AG04449 (cell line): Measurements from ENCODE around the gene PDGFB.

ENCODE experiments used
- CTCF ChIA-PET: fragments of 350-600 bp; formaldehyde crosslinking; extraction: SDS; loops from one replicate; lab custom pipeline; 2021; ENCODE audit warnings: antibody characterized with exemption; lab: Yijun Ruan, JAX
- POLR2A ChIA-PET: fragments of 400-600, 350-600 bp; formaldehyde crosslinking; extraction: SDS; loops from one replicate; lab custom pipeline; 2020; ENCODE audit warnings: antibody characterized with exemption, inconsistent platforms; lab: Yijun Ruan, JAX
- DNase-seq: peaks from one replicate; pipeline ENCODE4 v3.0.0-alpha.2; 2010; ENCODE audit warnings: low read depth, low spot score
- H3K4me3 ChIP-seq: 2 replicates; pipeline ENCODE4 v1.5.1; 2011; ENCODE audit warnings: low read depth, mild to moderate bottlenecking, control low read depth, low read length
- TF ChIP-seq, protein P1 (sequence below): IDR thresholded peaks from one replicate; pipeline ENCODE4 v1.5.1; 2011; ENCODE audit warnings: mild to moderate bottlenecking, moderate library complexity, low read length, control low read depth, inconsistent platforms; ENCODE audit not compliant: insufficient read depth; ENCODE audit errors: missing control alignments

Gene PDGFB

DNA sequence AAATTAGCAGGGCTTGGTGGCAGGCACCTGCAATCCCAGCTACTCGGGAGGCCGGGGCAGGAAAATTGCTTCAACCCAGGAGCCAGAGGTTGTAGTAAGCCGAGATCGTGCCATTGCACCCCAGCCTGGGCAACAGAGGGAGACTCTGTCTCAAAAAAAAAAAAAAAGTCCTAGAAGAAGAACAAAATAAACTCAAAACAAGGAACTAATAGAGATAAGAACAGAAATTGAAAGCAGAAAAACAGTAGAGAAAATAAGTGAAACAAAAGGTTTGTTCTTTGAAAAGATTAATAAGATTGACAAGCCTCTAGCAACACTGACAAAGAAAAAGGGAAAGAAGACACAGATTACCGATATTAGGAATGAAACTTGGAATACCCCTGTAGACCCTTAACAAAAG, 47.2 kb downstream of the PDGFB start:
- ChIA-PET CTCF (no interaction called here), POLR2A (no interaction called here)
- TF ChIP-seq, protein P1, sequence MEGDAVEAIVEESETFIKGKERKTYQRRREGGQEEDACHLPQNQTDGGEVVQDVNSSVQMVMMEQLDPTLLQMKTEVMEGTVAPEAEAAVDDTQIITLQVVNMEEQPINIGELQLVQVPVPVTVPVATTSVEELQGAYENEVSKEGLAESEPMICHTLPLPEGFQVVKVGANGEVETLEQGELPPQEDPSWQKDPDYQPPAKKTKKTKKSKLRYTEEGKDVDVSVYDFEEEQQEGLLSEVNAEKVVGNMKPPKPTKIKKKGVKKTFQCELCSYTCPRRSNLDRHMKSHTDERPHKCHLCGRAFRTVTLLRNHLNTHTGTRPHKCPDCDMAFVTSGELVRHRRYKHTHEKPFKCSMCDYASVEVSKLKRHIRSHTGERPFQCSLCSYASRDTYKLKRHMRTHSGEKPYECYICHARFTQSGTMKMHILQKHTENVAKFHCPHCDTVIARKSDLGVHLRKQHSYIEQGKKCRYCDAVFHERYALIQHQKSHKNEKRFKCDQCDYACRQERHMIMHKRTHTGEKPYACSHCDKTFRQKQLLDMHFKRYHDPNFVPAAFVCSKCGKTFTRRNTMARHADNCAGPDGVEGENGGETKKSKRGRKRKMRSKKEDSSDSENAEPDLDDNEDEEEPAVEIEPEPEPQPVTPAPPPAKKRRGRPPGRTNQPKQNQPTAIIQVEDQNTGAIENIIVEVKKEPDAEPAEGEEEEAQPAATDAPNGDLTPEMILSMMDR = no peak
- DNase-seq = no peak
- no peak overlapping the region for H3K4me3 ChIP-seq

DNA sequence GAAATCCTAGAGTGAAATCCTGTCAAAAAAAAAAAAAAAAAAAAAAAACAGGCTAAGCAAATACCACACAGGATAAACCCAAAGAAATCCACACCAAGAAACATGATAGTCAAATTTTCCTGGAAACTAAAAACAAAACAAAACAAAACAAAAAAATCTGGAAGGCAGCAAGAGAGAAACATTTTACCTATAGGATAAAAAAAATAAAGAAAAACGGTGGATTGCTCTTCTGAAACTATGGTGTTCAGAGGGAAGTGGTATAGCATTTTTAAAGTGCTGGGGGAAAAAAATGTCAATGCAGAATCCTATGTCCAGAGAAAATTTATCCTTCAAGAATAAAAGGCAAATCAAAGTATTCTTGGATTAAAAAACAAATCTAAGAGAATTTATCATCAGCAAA, 50.7 kb downstream of the PDGFB start:
- CTCF ChIA-PET = no interaction called here
- no peak for DNase-seq
- no peak overlapping the region for H3K4me3 ChIP-seq
- TF ChIP-seq, protein P1 = no peak
- POLR2A ChIA-PET = no interaction called here

DNA sequence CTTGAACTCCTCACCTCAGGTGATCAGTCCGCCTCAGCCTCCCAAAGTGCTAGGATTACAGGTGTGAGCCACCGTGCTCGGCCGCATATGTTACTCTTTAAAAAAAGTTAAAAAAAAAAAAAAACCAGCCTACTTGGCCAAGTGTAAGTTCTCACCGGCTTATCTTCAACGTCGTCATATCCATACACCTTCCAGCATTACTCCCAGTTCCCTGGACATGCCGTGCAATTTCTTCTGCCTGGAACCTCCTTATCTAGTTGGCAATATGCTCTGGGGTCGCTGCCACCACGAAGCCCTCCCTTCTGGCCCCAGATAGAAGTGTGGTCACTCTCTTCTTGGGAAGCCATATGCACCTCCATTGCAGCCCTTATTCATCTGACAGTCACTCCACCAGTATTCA, 56.0 kb downstream of the PDGFB start:
- H3K4me3 ChIP-seq = no peak overlapping the region
- TF ChIP-seq, protein P1 = no peak
- ChIA-PET CTCF (no interaction called here), POLR2A (no interaction called here)
- no peak for DNase-seq

DNA sequence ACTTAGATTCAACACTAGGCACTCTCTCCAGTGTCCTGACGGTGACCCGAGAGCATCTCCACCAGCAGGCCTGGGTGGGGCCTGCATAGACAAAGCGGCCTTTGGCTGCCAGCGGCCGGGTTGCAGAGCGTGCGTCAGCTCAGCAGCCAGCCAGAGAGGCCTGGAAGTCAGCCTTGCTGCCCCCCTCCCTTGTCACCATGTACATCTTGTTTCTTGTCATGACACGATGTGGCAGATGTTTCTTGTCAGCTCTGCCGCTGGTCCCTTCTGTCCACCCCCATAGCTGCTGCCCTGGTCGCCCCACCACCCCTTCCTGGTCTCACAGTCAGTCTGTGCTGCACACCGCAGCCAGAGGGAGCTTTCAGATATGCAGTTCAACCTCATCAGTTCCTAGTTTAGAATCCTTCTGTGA, 59.2 kb downstream of the PDGFB start:
- H3K4me3 ChIP-seq = no peak overlapping the region
- ChIA-PET CTCF (interaction anchor here (1.9 kb wide), 1 partner anchor 9 kb away, joined by 6 read pairs; no protein-coding TSS in a partner anchor), POLR2A (no interaction called here)
- TF ChIP-seq, protein P1 = no peak
- DNase-seq = no peak

DNA sequence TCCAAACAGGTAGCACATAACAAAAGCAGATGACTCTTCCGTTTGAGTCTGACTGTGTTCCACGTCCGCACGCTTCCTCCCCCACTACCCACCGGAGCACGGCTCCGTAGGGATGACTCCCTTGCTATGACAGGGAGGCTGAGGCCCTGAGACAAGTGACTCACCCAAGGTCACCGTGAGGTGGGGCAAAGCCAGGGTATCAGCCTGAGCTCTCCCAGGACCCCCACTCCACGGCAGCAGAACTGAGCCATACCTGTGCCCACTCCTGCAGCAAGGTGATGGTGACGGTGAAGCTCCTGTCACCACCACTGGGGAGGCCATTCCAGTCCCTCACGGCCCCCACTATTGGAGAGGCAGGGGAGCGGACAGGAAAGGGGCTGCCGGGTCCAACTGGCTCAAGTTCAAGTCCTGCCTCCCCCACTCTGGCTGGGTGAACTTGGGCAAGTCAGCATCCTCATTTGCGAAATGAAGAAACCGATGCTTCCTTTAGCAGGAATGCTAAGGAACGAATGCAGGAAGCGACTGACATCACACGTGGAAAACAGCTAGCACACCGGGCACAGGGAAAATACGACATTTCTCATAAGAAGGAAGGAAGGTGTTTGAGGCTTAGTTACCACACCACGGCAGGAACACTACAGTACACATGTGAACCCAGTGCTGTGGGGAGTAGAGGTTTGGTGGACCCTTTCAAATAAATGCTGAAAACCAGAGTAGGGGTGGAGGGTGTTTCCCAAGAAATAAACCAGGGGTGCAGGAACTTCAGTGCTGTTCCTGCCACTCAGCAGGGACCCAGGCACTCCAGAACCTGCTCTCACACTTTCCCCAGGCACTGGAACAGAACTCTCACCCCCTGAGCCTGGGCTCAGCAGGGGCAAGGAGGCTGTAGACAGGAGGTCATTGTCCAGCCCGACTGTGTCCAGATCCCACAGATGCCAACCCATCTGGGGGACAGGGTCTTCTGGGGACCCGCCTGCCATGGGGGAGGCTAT, 59.9 kb downstream of the PDGFB start:
- ChIA-PET CTCF (interaction anchor here (1.0 to 2.3 kb wide), 3 partner anchors 8 to 18 kb away, joined by 3 to 6 read pairs (median 6); no protein-coding TSS in a partner anchor), POLR2A (no interaction called here)
- DNase-seq = no peak

DNA sequence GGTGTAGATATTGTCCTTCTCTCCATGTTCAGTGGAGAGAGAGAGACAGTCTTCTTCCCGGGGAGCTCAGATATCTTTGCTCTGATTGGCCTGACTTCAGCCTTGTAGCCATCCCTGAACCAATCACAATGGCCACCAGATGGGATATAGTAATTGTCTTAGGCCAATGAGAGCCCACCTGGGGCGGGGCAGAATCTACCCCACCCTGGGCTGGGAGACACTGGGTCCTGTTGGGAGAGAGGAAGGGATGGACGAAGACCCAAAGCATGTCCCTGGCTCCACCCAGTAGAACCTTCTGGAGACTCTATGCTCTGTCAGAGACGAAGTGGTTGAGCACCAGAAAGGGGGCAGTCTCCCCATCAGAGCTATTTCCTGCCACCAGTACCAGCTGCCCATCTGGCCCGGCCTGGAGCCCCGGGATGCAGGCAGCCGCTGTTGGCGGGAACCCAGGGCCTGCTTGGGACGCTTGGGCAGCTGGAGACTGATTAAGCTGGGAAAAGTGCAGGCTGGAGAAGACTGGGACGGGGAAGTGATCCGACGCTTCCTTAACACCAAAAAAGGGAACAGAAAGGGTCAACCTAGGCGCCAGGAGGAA, 60.7 kb downstream of the PDGFB start:
- H3K4me3 ChIP-seq = no peak overlapping the region
- TF ChIP-seq, protein P1 = no peak
- DNase-seq = no peak
- ChIA-PET CTCF (interaction anchor here (1.0 to 2.6 kb wide), 5 partner anchors 8 to 158 kb away, joined by 3 to 7 read pairs (median 6); no protein-coding TSS in a partner anchor), POLR2A (no interaction called here)

More for the DNA sequence above, 59.9 kb downstream of the PDGFB start:
- H3K4me3 ChIP-seq = no peak overlapping the region
- TF ChIP-seq, protein P1 = no peak
